SJSA1 (cell line): ENCODE data around the gene DDX10. TPM values are rescaled to one million over a fixed set of nuclear protein-coding genes. Genes with fewer than 3 reads are reported as not detected.

Experiments used
- DNase-seq, 2 experiments: peaks; one replicate each; pipeline ENCODE4 v3.0.0-alpha.2; 2015 to 2020; ENCODE audit warnings: low spot score in 2 of 2, low read depth in 1 of 2
- H3K27ac ChIP-seq: fragments of 250-450 bp; sonication (Bioruptor Pico); 2 replicates; pipeline ENCODE4 v1.5.1; 2020; ENCODE audit warnings: mild to moderate bottlenecking, moderate library complexity
- H3K27me3 ChIP-seq: fragments of 250-450 bp; sonication (Bioruptor Pico); replicated peaks from 2 replicates; pipeline ENCODE4 v1.5.1; 2020; ENCODE audit warnings: mild to moderate bottlenecking, moderate library complexity
- H3K36me3 ChIP-seq: fragments of 250-450 bp; sonication (Bioruptor Pico); 2 replicates; pipeline ENCODE4 v1.5.1; 2020; ENCODE audit warnings: mild to moderate bottlenecking
- H3K4me1 ChIP-seq: fragments of 250-450 bp; sonication (Bioruptor Pico); replicated peaks from 2 replicates; pipeline ENCODE4 v1.6.1; 2021; ENCODE audit warnings: mild to moderate bottlenecking
- H3K4me3 ChIP-seq: fragments of 250-450 bp; sonication (Bioruptor Pico); 2 replicates; pipeline ENCODE4 v1.5.1; 2020; ENCODE audit warnings: mild to moderate bottlenecking
- H3K9me3 ChIP-seq: fragments of 250-450 bp; sonication (Bioruptor Pico); replicated peaks from 2 replicates; pipeline ENCODE4 v1.5.1; 2020; ENCODE audit warnings: mild to moderate bottlenecking
- total RNA-seq: library from RNA; depleted of rRNA; stranded (reverse); fragments of >200 nt; shearing (Covaris generic); gene quantifications from 2 replicates; pipeline ENCODE4 v1.2.3, GENCODE V29; 2014

Gene DDX10
- total RNA-seq, 1 experiment from 2014 or later = 21.9 TPM

DNA sequence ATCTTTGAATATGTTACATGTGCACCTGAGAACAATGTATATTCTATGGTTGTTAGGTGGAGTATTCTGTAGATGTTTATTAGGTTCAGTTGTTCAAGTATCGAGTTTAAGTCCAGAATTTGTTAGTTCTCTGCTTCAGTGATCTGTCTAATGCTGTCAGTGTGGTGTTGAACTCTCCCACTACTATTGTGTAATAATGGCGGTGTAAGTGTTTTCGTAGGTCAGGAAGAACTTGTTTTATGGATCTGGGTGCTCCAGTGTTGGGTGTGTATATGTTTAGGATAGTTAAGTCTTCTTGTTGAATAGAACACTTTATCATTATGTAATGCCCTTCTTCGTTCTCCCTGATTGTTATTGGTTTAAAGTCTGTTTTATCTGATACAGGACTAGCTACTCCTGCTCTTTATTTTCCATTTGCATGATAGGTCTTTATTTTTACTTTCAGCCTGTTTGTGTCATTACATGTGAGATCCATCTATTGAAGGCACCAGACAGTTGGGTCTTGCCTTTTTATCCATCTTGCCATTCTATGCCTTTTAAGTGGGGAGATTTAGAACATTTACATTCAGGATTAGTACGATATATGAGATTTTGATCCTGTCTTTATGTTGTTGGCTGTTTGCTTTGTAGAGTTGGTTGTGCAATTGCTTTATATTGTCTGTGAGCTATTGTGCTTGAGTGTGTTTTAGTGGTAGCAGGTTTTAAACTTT, 121.6 kb downstream of the DDX10 start:
- no peak for DNase-seq
- Histone ChIP-seq H3K4me1 (no peaks in the 10 kb centered on the region), H3K4me3 (no peak overlapping the region), H3K27ac (no peak overlapping the region), H3K27me3 (no peaks in the 10 kb centered on the region), H3K9me3 (no peaks in the 10 kb centered on the region), H3K36me3 (no peaks in the 10 kb centered on the region)

DNA sequence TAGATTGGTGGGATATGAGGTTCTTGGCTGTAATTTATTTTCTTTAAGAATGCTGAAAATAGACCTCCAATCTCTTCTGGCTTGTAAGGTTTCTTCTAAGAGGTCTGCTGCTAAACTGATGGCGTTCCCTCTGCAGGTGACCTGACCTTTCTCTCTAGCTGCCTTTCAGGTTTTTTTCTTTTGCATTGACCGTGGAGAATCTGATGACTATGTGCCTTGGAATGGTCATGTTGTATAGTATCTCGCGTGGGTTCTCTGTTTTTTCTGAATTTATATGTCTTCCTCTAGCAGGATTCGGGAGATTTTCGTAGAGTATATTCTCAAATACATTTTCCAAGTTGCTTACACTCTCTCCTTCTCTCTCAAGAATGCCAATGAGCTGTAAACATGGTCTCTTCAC, 122.2 kb downstream of the DDX10 start:
- H3K27ac ChIP-seq = no peak overlapping the region
- H3K4me3 ChIP-seq = no peak overlapping the region
- no peaks in the 10 kb centered on the region for H3K27me3 ChIP-seq

DNA sequence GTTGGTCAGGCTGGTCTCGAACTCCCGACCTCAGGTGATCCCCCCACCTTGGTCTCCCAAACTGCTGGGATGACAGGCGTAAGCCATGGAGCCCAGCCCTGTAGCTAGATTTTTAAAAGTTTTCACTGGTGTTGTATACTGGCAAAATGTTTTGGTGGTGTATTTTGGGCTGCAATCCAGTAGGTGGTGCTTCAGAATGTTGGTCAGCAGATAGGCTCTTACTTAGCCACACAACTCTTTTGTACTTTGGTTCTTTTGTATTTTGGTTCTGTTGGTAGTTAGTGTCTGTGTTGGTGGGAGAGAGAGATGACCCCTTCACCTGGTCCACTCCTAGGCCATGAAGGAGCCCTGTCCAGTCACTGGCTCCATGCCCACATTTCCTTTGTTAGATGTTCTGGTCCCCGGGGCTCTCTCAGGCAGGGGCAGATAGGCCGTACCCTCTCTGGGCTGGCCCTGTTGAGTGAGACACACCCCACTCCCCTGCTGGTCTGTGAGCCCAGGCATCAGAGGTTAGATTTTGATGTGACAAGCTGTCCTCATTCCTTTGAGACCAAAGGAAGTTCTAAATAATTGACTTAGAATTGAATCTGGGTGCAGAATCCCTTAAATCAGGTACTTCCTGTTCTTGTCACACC, 123.8 kb downstream of the DDX10 start:
- H3K27ac ChIP-seq = no peak overlapping the region
- no peaks in the 10 kb centered on the region for H3K27me3 ChIP-seq
- DNase-seq = no peak
- H3K4me1 ChIP-seq = no peaks in the 10 kb centered on the region
- H3K36me3 ChIP-seq = no peaks in the 10 kb centered on the region
- no peaks in the 10 kb centered on the region for H3K9me3 ChIP-seq
- H3K4me3 ChIP-seq = no peak overlapping the region

More for the DNA sequence above, 122.2 kb downstream of the DDX10 start:
- H3K9me3 ChIP-seq = no peaks in the 10 kb centered on the region
- no peaks in the 10 kb centered on the region for H3K36me3 ChIP-seq
- DNase-seq = no peak
- no peaks in the 10 kb centered on the region for H3K4me1 ChIP-seq

DNA sequence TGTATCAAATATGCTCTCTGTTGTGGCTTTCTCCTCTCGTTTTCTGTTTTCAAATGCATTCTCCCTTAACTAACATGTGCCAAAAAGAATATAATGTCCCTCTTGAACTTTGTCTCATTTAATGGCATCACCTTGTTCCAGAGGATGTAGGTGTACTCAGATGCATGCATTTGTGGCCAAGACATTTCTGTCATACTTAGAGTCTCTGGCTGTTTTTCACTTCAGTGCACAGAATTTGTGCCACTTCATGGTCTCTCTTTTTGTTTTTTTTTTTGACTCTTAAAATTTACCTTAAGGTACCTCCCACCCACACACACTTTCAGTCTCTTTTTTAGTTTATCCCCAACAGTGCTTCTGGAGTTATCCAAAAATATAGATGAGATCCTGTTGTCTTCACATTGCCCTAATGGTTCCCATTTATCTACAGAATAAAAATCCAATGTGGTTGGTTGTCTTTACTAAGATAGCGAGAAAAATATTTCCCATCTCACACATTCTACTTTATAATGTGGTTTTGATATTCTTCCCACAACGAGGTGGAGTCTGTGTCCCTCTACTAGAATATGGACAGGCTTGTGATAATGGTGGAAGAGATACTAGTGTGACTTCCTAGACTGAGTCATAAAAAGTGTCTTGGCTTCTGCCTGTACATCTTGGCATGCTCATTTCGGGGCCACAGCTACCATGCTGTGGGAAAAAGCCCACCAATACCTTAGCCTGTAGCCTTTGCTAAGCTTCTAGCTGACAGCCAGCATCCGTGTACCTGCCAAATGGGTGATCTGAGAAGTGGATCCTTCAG, 125.8 kb downstream of the DDX10 start:
- H3K4me3 ChIP-seq = no peak overlapping the region
- DNase-seq = no peak
- H3K27me3 ChIP-seq = no peaks in the 10 kb centered on the region
- H3K4me1 ChIP-seq = no peaks in the 10 kb centered on the region
- no peak overlapping the region for H3K27ac ChIP-seq
- H3K36me3 ChIP-seq = no peaks in the 10 kb centered on the region
- H3K9me3 ChIP-seq = no peaks in the 10 kb centered on the region

DNA sequence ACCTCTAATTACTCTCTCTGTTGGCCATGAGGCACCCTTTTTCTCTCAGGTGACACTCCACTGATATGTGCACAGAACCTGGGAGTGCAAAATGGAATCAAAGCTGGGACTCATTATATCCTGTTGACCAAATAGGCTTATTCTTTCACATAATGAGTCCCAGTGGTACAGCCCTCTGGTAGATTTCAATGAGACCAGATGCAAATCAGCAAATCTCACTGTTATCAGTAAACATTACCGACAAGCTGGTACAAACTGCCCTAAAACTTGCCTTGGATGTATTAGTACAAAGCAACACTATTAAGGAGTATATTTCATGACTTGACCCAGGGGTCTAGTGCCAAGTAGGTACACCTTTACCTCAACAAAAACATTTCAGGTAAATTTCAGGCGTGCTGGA, 128.3 kb downstream of the DDX10 start:
- H3K27me3 ChIP-seq = no peaks in the 10 kb centered on the region
- DNase-seq = no peak

DNA sequence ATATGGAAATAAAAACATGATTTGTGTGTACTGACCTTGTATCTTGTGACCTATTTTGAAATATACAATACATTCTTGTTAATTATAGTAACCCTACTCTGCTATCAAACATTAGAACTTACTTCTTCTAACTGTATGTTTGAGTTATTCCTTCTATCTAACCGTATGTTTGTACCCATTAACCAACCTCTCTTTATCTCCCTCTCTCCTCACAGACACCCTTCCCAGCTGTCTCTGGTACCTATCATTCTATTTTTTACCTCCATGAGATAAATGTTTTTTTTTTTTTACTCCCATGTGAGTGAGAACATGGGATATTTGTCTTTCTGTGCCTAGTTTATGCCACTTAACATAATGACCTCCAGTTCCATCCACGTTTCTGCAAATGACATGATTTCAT, 128.7 kb downstream of the DDX10 start:
- H3K4me1 ChIP-seq = no peaks in the 10 kb centered on the region
- H3K27me3 ChIP-seq = no peaks in the 10 kb centered on the region
- H3K36me3 ChIP-seq = no peaks in the 10 kb centered on the region
- no peaks in the 10 kb centered on the region for H3K9me3 ChIP-seq
- no peak for DNase-seq
- H3K27ac ChIP-seq = no peak overlapping the region
- H3K4me3 ChIP-seq = no peak overlapping the region

More for the DNA sequence above, 128.3 kb downstream of the DDX10 start:
- no peak overlapping the region for H3K27ac ChIP-seq
- H3K36me3 ChIP-seq = no peaks in the 10 kb centered on the region
- no peaks in the 10 kb centered on the region for H3K4me1 ChIP-seq
- H3K9me3 ChIP-seq = no peaks in the 10 kb centered on the region
- H3K4me3 ChIP-seq = no peak overlapping the region

DNA sequence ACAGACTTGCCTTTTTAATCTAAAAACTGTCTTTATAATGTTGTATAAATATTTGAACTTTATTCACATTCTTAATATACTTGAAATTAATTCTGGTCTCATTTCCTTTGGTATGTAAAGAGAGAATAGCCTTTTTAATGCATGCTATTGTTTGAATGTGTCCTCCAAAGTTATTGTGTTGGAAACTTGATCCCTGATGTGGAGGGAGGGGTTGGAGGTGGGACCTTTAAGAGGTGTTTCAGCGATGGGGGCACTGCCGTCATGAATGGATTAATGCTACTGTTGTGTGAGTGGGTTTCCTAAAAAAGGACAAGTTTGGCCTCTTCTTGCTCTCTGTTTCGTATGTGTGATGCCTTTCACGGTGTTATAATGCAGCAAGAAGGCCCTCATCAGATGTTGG, 131.7 kb downstream of the DDX10 start:
- Histone ChIP-seq H3K27ac (no peak overlapping the region), H3K36me3 (no peaks in the 10 kb centered on the region), H3K9me3 (no peaks in the 10 kb centered on the region), H3K27me3 (no peaks in the 10 kb centered on the region), H3K4me1 (no peaks in the 10 kb centered on the region; the same call in 1 of the 2 replicates), H3K4me3 (no peak overlapping the region)
- no peak for DNase-seq

DNA sequence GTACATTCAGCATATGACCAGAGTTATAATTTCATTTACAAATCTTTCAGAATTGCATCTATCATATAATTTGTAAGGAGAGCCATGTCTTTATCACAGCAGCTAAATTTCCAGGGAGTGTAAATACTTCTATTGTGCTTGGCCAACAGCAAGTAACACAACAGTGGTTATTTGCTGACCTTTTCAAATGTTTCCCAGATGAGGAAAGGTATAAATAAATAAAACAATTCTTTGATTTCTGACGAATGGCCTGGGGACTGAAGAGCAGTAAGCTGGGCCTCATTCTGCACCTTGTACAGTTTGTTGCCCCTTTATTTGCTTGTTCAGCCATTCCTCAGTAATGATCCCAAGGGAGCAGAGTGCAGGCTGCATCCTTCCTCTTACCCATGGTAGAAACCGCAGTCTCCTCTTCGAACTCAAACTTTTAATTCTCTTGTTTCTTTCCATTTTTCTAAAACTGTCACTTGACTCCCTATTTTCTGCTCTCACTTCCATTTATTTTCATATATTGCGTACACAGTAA, 132.8 kb downstream of the DDX10 start:
- no peaks in the 10 kb centered on the region; the same call in 1 of the 2 replicates for H3K4me1 ChIP-seq
- no peaks in the 10 kb centered on the region for H3K27me3 ChIP-seq

DNA sequence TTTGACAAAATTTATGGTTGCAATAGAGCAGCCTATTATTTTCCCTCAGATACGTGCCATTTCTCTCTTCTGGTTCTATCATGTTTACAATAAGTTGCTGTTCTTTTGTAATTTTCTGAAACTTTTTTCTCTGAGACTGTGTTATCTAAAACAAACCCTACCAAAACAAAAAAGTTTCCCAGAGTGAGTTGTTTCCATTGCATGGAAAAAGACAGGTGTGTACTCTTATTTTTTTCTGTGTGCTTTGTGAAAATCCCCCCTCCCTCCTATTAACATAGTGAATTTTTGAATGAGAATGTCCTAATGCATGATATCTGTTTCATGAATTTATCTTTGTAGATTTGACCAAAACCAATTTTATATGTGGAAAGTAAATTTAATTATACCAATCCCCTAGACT, 137.6 kb downstream of the DDX10 start:
- Histone ChIP-seq H3K27me3 (no peaks in the 10 kb centered on the region), H3K4me3 (no peak overlapping the region), H3K27ac (no peak overlapping the region), H3K9me3 (no peaks in the 10 kb centered on the region), H3K4me1 (no peaks in the 10 kb centered on the region; the same call in 1 of the 2 replicates), H3K36me3 (no peaks in the 10 kb centered on the region)
- no peak for DNase-seq

More for the DNA sequence above, 132.8 kb downstream of the DDX10 start:
- Histone ChIP-seq H3K36me3 (no peaks in the 10 kb centered on the region), H3K27ac (no peak overlapping the region), H3K4me3 (no peak overlapping the region), H3K9me3 (no peaks in the 10 kb centered on the region)
- DNase-seq = no peak

DNA sequence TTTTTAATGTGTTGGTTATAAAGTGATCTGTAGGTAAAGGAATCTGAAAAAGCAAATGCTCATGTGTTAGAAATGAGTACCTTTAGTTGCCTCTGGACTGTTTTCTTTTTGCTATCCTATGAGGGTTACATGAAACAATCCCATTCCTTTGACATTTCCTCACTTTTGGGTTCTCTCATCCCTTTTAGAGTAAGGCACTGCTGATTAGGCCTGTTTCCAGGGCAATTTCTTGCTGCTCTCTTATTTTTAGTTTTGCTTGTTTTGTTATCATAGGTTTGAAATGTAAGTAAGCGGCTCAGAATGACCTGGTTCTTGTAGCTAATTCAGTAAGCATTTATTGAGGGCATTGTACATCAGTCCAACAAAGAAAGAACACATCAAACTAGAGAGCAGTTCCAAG, 138.9 kb downstream of the DDX10 start:
- Histone ChIP-seq H3K4me1 (no peaks in the 10 kb centered on the region; the same call in 1 of the 2 replicates), H3K27ac (no peak overlapping the region), H3K27me3 (no peaks in the 10 kb centered on the region), H3K9me3 (no peaks in the 10 kb centered on the region), H3K4me3 (no peak overlapping the region), H3K36me3 (no peaks in the 10 kb centered on the region)
- no peak for DNase-seq

DNA sequence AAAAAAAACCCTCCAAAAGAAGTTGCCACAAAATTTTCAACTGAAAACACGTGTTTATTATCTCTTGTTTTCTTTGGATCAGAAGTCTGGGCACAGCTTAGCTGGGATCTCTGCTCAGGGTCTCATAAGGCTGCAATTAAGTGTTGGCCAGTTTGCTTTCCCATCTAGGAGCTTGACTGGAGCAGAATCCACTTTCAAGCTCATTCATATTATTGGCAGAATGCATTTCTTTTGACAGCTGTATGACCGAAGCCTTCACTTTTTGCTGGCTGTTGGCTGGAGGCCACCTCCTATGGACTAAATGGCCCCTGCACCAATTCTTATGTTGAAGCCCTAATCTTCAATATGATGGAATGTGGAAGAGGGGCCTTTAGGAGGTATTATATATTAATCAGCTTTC, 139.6 kb downstream of the DDX10 start:
- no peak overlapping the region for H3K27ac ChIP-seq
- no peaks in the 10 kb centered on the region for H3K9me3 ChIP-seq
- no peak for DNase-seq
- H3K36me3 ChIP-seq = no peaks in the 10 kb centered on the region
- no peaks in the 10 kb centered on the region for H3K4me1 ChIP-seq
- H3K27me3 ChIP-seq = no peaks in the 10 kb centered on the region
- H3K4me3 ChIP-seq = no peak overlapping the region

DNA sequence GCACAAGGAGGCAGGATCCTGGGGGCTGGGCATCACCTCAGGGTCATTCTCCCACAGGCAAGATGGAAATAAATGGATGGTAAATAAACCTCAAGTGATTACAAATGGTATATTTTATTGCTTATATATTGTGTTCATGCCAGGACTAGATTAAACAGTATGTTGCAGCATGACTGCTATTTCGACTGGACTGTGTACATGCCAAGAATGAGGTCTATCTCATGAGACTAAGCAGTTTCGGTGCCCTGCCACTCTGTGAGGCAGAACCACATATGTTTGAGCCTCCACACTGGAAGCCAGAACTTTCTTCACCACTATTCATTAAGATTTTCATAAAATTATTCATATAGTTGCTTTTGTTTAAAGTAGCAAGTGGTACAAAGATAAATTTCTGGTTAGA, 140.2 kb downstream of the DDX10 start:
- no peak for DNase-seq
- no peaks in the 10 kb centered on the region for H3K27me3 ChIP-seq
- H3K9me3 ChIP-seq = no peaks in the 10 kb centered on the region
- H3K4me1 ChIP-seq = no peaks in the 10 kb centered on the region
- no peaks in the 10 kb centered on the region for H3K36me3 ChIP-seq
- no peak overlapping the region for H3K4me3 ChIP-seq
- no peak overlapping the region for H3K27ac ChIP-seq

DNA sequence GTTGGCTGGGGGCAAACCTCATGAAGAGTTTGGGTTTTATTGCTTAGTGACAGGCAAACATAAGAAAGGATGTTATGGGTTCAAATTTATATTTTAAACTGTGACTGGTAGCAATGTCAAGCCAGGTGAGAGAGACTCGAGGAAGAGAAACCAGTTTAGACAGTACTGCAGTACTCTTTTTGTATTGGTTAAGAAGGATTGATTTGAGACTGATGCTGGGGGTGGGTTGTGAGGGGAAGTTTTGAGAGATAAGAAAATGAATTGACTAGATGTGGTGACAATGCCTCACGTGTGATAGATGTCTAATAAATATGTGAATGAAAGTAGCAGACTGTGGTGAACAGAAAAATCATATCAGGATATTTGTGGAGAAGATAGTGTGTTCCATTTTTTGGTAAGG, 142.4 kb downstream of the DDX10 start:
- Histone ChIP-seq H3K4me1 (no peaks in the 10 kb centered on the region), H3K27ac (no peak overlapping the region), H3K36me3 (no peaks in the 10 kb centered on the region), H3K27me3 (no peaks in the 10 kb centered on the region), H3K9me3 (no peaks in the 10 kb centered on the region), H3K4me3 (no peak overlapping the region)
- DNase-seq = no peak

DNA sequence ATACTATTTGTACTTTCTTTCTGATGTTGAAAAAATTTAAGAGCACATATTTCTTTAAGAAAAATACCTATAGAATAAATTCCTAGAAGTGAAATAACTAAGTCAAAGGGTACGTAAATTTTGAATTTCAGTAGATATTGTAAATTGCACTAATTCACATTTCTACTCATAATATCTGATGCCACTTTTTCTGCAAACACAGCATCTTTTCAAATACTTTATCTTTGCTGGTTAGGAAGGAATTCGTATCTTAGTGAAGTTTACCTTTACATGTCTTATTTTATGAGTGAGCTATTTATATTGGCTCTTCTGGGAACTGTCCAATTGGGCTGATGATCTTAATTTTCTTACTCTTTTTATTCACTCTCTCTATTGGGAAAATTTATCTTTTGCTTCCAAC, 148.2 kb downstream of the DDX10 start:
- no peak for DNase-seq
- no peaks in the 10 kb centered on the region for H3K9me3 ChIP-seq
- no peaks in the 10 kb centered on the region for H3K27me3 ChIP-seq
- H3K4me1 ChIP-seq = no peaks in the 10 kb centered on the region
- H3K36me3 ChIP-seq = no peaks in the 10 kb centered on the region
- no peak overlapping the region for H3K4me3 ChIP-seq
- no peak overlapping the region for H3K27ac ChIP-seq
